Central memory CD4-positive, alpha-beta T cell (primary cell): ENCODE measurements around the gene CPEB1.

ENCODE experiments used
- DNase-seq: peaks from one replicate; pipeline ENCODE4 v3.0.0; 2022

Gene CPEB1

DNA sequence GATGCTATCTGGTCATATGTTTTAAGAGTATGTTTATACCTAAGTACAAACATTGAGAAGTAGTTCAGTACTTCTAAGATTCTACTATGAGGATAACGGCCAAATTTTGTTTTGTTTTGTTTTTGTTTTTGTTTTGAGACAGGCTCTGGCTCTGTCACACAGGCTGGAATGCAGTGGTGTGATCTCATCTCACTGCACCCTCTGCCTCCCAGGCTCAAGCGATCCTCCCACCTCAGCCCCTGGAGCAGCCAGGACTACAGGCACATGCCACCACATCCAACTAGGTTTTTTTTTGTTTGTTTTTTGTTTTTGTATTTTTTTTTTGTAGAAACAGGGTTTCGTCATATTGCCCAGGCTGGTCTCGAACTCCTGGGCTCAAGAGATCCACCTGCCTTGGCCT lies 59.4 kb downstream of the CPEB1 start:
- no peak for DNase-seq

DNA sequence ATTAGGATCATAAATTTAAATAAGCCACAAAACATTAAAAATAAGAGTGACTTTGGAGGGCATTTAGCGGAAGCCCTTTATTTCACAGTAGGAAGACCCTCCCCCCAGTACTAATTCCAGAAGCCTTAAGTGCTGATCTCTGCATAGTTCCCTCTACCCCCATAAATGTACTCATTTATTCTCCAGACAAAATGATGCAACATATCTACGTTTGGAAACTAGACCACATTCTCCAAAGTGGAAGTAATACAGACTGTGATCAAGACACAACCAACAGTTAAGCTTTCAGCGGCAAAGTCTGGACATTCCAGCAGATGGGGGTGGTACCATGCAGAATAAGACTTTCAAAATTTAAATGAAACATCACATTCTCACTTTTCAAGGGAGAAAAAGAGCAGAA lies 62.1 kb downstream of the CPEB1 start:
- DNase-seq = no peak

DNA sequence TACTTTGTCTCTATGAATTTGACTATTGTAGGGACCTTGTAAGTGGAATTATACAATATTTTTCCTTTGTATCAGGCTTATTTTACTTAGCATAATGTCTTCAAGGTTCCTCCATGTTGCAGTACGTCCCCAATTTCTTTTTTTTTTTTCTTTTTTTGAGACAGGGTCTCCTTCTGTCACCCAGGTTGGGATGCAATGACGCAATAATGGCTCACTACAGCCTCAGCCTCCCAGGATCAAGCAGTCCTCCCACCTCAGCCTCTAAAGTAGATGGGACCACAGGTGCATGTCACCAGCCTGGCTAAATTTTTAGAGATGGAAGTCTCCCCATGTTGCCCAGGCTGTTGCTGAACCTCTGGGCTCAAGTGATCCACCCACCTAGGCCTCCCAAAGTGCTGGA lies 66.5 kb downstream of the CPEB1 start:
- no peak for DNase-seq

DNA sequence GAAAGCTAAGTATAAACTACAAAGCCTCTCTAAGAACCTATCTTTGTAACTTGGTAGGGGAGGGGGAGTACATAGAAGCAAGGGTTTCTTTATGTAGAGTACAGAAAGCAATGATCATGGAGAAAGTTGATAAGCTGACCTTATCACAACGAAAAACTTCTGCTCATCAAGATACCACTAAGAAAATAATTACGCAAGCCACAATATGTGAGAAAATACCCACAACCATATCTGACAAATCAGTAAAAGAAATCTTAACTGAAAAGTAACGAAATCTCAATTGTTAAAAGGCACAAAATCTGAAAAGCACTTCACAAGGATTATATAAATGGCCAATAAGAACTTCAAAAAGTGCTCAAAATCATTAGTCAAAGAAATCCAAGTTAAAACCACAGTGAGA lies 71.8 kb downstream of the CPEB1 start:
- no peak for DNase-seq

DNA sequence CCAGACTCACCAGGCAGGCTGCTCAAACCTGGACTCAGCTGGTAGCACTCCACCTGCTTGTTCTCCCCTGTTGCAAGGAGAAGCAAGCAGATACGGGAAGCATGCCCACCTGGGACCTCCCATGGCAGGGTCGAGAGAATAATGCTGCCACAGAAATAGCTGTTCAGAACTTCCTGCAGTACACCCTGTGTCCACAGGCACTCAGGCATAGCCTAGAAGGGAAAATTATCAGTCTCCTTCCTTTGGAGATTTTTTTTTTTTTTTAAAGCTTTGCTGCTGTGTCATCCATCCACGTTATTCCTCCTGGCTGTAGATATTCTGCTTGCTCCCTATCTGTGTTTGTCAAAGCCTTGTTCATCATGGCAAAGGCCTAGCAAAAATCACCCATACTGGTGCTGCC lies 74.2 kb downstream of the CPEB1 start:
- DNase-seq = no peak

DNA sequence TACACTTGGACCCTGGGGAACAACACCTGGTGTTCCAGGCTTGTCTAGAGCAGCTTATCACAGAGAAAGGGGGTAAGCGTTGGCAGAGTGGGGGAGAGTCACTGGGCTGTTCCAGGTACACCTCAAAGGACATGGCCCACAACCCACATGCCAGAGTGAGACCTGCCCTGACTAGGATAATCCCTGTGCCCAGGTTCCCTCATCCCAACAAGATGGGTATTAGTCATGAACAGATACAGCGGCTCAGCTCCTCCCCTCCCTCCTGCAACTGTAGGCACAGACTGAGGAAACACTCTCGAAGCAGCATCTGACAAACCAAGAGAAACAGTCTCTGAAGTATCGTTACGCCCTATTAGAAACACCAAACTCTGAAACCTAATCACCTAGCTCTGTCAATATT lies 74.9 kb downstream of the CPEB1 start:
- DNase-seq = no peak

DNA sequence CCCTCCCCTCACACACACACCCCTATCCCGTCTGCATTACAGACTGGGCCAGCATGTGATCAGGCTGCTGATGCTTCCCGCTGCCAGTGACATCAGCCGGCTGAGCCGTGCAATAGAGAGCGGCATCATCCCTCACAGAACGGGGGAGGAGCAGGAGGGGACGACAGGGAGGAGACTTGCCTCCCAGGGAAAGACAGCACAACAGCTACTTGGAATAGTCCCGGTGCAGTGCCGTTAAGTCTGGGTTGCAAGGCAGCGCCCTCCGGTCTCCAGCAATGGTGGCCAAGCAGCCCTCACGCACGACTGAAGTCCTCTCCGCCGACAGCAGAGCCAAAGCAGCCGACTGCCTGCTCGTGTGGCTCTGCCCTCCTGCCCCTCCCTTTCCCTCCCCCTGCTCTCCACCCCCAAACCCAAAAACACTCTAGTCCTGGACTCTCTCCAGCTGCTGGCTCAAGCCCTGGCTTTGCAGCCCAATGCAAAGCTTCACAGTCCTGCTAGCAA lies 75.4 kb downstream of the CPEB1 start:
- DNase-seq = no peak

DNA sequence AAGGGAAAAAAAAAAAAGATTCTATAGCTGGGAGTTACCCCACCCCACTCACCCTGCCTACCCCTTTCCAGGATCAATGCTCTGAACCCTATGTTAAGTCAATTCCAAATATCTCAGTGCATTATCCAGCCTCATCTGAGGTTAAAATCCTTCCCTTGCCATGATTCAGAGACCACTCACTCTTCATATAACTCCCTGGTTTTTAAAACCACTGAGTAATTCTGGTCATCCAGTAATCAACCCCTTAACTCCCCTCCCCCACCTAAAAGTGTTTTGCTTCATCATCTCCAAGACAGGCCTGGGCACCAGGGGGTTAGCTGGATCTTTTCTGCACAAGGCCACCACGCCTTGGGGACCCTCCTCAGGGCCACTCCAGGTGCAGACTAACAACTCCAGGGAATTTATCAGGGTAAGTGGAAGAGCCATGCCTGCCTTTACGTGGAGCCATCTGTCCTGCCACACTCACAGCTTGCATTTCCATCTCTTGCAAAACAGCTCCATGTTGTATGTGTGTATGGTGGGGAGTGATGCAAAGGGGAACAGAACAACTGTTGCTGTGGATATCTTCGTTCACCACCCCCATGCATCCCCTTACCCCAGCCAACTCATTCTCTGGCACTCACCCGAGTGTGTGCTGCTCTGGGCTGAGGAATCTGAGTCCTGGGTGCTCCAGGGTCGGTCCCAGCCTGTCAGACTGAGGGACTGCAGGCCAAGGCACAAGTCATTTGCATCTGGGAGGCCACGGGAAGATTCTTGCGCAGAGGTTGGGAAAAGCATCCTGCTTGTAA lies 76.2 kb downstream of the CPEB1 start:
- DNase-seq = no peak

DNA sequence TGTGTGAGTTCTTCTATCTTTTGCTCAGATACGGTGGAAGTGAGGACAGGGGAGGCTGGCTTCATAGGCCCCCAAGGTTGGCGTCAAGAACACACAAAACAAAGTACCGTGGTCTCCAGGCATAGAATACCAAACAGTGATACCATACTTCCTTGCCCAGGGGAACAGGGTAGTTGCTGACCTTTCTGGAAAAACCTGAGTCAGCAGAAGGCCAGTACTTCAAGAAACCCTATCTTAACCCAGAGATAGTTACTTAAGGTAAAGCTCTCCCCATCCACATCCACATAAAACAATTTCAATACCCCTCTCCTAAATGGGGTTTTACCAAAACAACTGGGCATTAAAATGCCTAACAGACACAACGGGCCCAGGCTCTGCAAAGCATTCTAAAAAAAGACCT lies 77.3 kb downstream of the CPEB1 start:
- DNase-seq = no peak

DNA sequence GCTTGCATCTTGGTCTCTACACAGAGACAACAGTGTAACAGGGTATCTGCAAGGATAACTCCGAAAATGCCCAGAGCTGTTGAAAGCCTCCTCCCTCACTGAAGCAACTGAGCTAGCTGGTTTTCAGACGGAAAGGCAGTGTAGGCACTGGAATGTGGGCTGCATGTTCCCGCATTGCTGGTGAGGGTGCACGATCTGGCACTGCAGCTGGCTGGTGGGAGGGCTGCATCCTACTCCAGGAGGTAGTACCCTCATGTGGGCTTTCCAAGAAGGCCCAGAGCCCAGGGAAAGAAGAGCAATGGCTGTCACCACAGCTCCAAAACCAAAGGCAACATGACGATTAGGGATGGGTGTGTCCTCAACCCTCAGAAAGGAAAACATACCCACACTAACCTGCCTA lies 78.2 kb downstream of the CPEB1 start:
- DNase-seq = no peak

DNA sequence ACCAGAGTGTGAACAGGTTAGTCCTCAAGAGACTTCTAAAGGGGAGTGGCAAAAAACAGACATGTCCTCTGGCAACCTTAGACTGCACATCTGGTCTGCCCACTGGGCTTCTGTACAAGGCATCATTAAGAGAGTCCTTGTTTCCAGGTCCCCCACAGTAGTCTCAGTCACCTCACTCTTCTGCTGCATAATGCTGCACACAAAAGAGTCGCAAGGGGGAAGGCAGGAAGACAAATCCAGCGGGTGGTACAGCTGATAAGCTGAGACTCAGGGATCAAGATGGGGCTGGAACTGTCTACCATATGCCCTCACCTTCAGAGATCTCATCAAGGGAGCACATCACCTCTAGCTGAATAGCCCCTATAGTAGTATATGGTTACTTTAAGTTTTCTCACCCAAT lies 79.5 kb downstream of the CPEB1 start:
- no peak for DNase-seq

DNA sequence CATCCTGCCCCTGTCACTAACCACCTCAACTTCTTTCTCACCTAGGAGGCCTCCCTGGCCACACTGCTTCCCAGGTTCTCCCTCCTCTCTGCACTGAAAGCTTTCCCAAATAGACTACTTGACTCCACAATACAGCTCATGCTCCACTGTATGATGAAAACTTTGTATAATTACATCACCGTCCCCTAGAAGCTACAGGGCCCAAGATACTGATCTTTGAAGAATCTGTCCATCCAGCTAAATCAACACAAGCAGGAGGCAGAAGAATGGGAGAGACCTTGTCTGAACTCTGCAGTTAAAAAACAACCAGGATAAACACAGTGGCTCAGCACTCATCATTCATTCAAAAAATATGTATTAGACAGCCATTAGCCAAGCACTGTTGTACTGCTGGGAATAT lies 80.5 kb downstream of the CPEB1 start:
- no peak for DNase-seq

DNA sequence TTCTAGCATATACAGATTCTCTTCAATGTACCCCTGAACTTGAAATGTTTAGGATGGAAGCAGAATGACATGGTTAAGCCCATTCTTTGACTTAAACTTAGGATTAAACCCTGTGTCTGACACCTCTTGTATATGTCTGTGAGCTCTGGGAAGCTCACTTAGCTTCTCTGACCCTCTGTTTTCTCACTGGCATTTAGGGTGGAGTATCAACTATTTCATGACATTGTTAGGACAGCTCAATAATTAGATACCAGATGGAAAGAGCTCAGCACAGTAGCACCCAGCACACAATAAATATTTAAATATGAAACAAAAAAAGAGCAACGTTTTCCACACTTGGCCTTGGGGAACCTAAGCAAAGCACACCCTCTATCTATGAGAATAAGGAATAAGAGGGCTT lies 88.7 kb downstream of the CPEB1 start:
- no peak for DNase-seq

DNA sequence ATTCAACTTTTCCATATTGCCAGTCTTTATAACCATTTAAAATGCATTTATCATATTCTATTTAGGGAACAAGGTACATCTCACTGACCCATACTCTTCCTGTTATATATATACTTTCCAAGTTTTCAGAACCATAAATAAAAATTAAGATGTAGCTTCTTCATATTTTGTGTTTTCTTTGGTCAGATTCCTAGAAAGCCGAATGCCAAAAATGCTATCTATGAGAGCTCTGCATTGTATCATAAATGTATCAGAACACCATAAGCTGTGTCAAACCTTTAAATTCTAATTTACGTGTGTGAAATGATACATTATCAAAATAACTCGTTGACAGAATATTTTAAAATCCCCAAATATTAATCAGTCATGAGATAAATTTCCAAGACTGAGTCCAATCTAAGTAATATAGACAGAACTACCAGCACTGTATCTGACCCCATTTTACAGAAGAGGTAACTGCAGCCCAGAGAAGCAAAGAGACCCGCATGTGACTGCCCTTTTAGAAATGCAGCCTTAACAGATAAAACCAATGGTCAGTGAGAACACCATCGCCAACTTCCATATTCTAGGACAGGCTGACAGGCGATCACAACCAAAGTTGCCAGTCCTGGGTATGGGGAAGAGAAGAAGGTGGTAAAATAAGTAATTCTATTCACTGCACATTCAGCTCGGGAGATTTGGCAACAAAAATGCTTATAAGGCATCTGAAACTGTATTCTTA lies 90.7 kb downstream of the CPEB1 start:
- no peak for DNase-seq

DNA sequence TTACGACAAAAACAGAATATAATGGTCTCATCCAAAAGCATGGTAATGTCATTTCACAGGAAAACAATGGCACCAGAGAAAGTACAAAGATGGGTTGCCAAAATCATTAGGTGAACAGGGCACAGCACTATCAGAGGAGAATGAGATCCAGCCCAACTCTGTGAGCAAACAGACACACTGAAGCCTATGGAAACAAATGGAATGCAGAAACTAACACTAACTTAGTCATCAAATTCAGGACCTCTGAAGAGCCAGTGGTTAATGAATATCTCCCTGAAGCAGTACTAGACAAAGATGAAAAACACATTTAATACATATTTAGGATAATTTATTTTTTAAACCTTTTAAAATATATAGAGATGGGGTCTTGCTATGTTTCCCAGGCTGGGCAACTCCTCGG lies 92.3 kb downstream of the CPEB1 start:
- no peak for DNase-seq

DNA sequence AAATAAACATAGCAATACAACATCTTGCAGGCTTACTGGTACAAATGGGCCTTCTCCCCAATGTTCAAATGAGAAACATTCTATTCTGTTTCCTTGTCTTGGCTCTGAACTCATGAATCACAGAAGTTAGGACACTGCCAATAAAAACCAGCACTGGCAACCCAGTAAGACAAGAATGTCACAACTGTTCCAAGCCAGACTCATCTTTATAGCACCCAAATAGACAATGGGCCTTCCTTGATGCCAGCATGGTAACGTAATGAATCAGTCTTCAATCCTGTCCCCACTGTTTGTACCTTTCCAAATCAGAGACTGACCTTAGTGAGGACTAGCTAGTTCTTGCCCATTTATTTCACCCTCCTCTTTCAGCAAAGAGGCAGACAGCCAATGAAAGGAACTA lies 92.8 kb downstream of the CPEB1 start:
- DNase-seq = no peak

DNA sequence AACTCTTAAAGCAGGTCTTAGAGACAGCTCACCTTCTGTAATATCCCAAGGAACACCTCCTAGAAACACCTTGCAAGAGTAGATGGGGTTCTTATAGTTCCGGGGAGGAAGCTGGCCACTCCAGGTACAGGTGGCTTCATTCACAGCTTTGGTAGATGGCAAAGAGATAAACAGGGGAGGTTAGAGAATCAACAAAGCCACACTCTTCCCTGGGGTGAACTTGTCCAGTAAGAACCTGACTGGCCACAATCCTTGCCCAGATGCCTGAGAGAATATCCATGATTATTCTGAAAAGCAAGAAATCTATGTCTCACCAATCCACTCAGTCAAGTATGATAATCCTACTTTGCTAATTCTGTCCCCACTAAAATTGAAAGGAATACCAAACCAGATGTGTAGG lies 93.3 kb downstream of the CPEB1 start:
- DNase-seq = no peak

DNA sequence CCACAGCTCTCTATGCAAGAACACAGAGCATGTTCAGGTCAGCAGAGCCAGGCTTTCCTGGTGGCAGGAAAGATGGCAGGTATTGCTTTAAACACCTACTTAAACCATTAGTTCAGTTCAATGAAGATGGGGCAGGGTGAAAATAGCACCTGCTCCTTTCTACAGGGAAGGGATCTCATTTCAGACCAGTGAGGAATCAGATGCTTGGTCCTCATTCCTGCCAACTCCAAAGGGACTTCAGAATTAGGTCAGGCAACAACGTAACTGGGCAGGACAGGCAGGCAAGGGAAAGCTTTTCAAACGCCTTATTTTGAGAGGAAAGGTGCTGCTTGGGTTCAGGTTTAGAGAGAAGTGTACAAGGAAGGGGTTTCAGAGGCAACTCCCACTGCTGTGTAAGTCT lies 94.3 kb downstream of the CPEB1 start:
- DNase-seq = no peak

DNA sequence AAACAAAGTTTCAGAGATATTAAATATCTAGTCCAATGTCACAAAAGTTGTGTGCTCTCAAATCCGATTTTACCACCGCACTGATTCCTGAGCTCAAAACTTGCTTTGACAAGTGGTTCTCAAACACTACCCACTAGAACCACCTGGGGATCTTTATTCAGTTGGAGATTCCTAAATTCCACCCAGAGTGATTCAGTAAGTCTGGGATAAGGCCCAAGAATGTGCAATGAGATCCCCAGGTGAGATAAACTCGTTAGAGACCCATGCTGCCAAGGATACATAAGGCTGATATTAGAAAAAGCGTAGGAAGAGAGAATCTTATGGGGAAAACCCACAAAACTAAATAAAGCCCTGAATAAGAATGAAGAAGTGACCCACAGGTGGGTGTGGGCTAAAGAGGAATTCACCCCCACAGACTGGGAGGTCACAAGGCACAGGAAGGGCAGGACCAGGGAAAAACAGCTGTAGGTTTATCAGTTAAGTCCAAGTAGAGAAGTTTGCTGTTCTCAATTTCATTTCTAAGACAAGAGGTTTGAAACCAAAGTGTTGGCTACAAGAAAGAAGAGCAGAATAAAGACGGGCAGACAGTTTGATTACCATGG lies 95.4 kb downstream of the CPEB1 start:
- no peak for DNase-seq

DNA sequence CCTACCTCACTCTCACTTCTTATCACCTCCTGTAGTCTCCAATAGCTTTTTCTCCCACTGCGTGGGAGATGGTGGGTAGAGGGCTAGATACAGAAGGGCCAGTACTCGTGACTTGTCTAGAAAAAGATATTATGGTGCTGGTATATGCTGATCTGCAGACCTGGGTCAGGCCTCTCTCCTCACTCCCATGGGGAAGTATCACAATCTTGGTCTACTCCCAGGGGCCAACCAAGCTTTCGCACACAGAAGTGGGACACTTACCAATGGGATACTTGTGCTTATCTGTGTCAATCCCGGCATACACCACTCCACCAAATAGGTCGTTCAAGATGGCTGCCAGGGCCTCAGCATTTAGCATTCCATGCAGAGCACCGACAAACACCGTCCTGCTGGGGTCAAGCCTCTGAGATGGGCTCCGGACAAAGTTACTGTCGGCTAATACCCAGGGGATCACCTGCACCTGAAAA lies 97.9 kb downstream of the CPEB1 start:
- DNase-seq = no peak

DNA sequence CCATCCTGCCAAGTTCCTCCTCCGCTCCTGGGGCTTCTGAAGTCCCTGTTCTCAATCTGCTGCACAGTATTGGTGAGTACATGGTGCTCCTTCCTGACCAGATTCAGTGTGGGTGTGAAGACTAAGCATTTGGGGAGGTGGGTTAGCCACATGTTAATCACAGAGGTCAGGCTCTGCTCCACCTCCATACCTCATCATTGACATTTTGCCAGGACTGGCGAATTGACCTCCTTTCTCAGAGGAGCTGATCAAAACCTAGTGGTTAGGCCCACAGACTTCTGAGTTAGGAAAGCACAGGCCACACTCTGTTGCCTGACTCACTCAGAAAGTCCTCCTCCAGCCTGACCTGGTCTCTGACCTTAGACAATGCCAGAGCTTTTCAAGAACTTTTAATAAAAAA lies 98.5 kb downstream of the CPEB1 start:
- no peak for DNase-seq

DNA sequence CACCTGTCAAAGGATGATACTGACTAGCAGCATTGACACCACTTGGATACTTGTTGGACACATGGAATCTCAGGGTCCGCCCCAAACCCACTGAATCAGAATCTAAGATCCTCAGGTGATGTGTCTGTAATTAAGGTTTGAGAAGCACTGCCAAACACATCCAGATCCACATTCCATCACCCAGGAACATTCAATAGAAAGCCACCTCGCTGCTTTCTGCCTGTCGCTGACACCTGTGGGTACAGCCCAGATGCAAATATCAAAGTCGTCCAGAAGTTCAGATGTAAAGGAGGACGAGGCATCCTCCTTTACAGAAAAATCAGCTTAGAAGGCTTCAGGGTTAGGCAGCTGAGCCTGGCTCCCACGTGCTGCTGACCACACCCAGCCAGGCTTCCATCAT lies 101.7 kb downstream of the CPEB1 start:
- no peak for DNase-seq

DNA sequence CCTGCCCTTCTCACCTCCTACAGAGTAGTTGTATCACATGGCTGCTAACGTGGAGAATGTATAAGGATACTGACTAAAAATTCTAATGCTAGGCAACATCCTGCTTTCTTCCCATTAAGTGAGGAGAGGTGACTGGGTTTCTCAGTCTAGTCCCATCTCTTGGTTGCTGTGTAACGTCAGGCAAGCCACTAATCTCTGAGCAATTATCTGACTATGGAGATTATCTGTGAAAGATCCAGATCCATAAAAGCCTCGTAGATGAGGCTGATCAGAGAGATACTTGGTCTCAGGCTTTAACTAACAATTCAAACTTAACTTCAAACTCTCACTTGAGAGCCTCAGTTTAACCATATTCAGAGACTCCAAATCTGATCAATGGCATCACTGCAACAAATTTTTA lies 102.2 kb downstream of the CPEB1 start:
- no peak for DNase-seq

DNA sequence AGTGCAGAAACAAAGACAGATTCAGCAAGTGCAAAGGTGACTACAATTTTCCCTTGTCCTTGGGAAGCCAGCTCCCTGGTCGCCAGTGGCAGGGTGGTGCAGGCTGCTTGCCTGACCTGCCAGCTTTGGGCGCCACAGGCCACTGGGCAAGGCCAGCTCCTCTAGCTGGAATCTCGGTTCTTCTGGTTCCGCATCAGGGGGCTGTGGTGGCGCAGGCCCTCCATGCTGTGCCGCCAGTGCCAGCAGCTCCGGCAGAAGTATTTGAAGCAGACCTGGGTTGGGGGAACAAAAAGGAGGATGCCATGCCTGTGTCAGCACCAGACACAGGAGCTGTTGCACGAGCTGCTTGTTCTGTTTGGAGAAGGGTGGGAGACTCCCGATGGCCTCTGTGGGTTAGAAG lies 102.7 kb downstream of the CPEB1 start:
- no peak for DNase-seq
